Measurements from ENCODE around the gene DNAJC16. TPM values are rescaled to one million over a fixed set of nuclear protein-coding genes. Genes with fewer than 3 reads are reported as not detected.

Gene DNAJC16
- total and polyA plus RNA-seq, 2 of the 13 experiments (the other 11 are each of a cell fraction or from before 2014, with no cell fraction given), result 11.4 to 15.4 TPM

DNA sequence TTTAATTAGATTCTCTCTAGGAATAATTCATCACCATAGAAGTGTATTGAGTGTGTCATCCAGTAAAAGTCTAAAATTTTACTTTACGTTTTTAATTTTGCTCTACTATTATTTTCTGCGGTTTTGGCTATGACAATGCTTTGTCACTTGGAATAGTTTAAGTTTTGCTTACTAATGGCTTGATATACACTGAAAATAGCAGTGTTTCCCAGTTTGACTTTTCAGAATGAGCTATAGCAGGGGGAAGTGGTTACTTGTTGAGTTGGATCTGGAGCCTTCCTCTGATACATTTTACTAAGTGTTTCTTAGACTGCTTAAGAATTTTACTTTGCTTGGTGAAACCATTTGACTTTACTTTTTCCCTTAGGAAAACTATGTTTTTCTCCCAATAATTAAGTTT, 5.0 kb downstream of the DNAJC16 start:
- FAIRE-seq, result no peak
- Histone ChIP-seq H3K4me3 (replicated peaks in 1 of 3; ENCODE audit: insufficient read depth in 1 of 3, low read depth in 2 of 3, low read length in 3 of 3) (no peak overlapping the region), H3K27me3 (ENCODE audit: control insufficient read depth in 1 of 2, insufficient read depth in 2 of 2, low read length in 2 of 2) (no peaks in the 10 kb centered on the region; a peak in 1 of 5 replicates), H3K4me1 (ENCODE audit: insufficient read depth, low read length) (peaks cover 10% of the 10 kb centered on the region), H4K20me1 (ENCODE audit: insufficient read depth, low read length) (peaks cover 4% of the 10 kb centered on the region; the same call in 1 of the 2 replicates), H2AFZ (ENCODE audit: low read length) (no peak overlapping the region), H3K27ac (ENCODE audit: extremely low read length, insufficient read depth, low read length) (no peak overlapping the region), H3K79me2 (ENCODE audit: insufficient read depth, low read length) (peaks cover 17% of the 10 kb centered on the region), H3K9me3 (ENCODE audit: low read length) (no peaks in the 10 kb centered on the region), H3K9ac (ENCODE audit: insufficient read depth, low read depth, low read length) (no peak overlapping the region), H3K4me2 (ENCODE audit: low read depth, low read length) (no peak overlapping the region), H3K36me3 (replicated peaks in 1 of 2; ENCODE audit: control insufficient read depth in 1 of 2, insufficient read depth in 2 of 2, low read length in 2 of 2) (peaks cover 1 to 8% of the 10 kb centered on the region in 2 experiments; a peak in 3 of 5 replicates)
- POLR2A ChIA-PET, result no interaction called here
- no peak for ATAC-seq
- CTCF ChIA-PET (ENCODE audit: low intra/inter-chr PET ratio, low total read pairs), result no interaction called here
- 95% methylated on average over 2 of the region's 2 CpGs for WGBS (ENCODE audit: low lambda C conversion rate)
- in situ Hi-C loops (cut with HindIII; ENCODE audit: extremely low pct_ligation_motif_present, low pct_unique_long_range_greater_than_20kb), result no loop called here
- no TSS peak for BruUV-seq (replicated peaks)
- intact Hi-C loops (cut with micrococcal nuclease; ENCODE audit: unreplicated experiment), result no loop called here
- no peak for DNase-seq (ENCODE audit: low spot score)
- TF ChIP-seq, protein P1, sequence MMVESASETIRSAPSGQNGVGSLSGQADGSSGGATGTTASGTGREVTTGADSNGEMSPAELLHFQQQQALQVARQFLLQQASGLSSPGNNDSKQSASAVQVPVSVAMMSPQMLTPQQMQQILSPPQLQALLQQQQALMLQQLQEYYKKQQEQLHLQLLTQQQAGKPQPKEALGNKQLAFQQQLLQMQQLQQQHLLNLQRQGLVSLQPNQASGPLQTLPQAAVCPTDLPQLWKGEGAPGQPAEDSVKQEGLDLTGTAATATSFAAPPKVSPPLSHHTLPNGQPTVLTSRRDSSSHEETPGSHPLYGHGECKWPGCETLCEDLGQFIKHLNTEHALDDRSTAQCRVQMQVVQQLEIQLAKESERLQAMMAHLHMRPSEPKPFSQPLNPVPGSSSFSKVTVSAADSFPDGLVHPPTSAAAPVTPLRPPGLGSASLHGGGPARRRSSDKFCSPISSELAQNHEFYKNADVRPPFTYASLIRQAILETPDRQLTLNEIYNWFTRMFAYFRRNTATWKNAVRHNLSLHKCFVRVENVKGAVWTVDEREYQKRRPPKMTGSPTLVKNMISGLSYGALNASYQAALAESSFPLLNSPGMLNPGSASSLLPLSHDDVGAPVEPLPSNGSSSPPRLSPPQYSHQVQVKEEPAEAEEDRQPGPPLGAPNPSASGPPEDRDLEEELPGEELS (CRISPR knock-in tag; IDR thresholded peaks at IDR 0.05), result no peak
- TF ChIP-seq, protein P2, sequence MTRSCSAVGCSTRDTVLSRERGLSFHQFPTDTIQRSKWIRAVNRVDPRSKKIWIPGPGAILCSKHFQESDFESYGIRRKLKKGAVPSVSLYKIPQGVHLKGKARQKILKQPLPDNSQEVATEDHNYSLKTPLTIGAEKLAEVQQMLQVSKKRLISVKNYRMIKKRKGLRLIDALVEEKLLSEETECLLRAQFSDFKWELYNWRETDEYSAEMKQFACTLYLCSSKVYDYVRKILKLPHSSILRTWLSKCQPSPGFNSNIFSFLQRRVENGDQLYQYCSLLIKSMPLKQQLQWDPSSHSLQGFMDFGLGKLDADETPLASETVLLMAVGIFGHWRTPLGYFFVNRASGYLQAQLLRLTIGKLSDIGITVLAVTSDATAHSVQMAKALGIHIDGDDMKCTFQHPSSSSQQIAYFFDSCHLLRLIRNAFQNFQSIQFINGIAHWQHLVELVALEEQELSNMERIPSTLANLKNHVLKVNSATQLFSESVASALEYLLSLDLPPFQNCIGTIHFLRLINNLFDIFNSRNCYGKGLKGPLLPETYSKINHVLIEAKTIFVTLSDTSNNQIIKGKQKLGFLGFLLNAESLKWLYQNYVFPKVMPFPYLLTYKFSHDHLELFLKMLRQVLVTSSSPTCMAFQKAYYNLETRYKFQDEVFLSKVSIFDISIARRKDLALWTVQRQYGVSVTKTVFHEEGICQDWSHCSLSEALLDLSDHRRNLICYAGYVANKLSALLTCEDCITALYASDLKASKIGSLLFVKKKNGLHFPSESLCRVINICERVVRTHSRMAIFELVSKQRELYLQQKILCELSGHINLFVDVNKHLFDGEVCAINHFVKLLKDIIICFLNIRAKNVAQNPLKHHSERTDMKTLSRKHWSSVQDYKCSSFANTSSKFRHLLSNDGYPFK (CRISPR knock-in tag; IDR thresholded peaks at IDR 0.05; ENCODE audit: borderline replicate concordance), result no peak
- TF ChIP-seq MXD4 (CRISPR knock-in tag; IDR thresholded peaks at IDR 0.05) (no peak), NCOA5 (CRISPR knock-in tag; IDR thresholded peaks at IDR 0.05) (no peak), YEATS2 (CRISPR knock-in tag; IDR thresholded peaks at IDR 0.05; ENCODE audit: borderline replicate concordance) (no peak), HNRNPH1 (optimal IDR thresholded peaks at IDR 0.05; ENCODE audit: low read depth, low read length) (no peak), BRCA1 (CRISPR knock-in tag; IDR thresholded peaks at IDR 0.05) (no peak), ZNF598 (CRISPR knock-in tag; IDR thresholded peaks at IDR 0.05; ENCODE audit: borderline replicate concordance) (no peak), ZNF552 (CRISPR knock-in tag; IDR thresholded peaks at IDR 0.05; ENCODE audit: borderline replicate concordance) (no peak), ZNF720 (CRISPR knock-in tag; IDR thresholded peaks at IDR 0.05) (no peak), SYNCRIP (IDR thresholded peaks at IDR 0.05; ENCODE audit: insufficient read depth, low read depth, low read length) (no peak)
- TF ChIP-seq, protein P3, sequence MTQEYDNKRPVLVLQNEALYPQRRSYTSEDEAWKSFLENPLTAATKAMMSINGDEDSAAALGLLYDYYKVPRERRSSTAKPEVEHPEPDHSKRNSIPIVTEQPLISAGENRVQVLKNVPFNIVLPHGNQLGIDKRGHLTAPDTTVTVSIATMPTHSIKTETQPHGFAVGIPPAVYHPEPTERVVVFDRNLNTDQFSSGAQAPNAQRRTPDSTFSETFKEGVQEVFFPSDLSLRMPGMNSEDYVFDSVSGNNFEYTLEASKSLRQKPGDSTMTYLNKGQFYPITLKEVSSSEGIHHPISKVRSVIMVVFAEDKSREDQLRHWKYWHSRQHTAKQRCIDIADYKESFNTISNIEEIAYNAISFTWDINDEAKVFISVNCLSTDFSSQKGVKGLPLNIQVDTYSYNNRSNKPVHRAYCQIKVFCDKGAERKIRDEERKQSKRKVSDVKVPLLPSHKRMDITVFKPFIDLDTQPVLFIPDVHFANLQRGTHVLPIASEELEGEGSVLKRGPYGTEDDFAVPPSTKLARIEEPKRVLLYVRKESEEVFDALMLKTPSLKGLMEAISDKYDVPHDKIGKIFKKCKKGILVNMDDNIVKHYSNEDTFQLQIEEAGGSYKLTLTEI (CRISPR knock-in tag; conservative IDR thresholded peaks at IDR 0.05), result no peak
- TF ChIP-seq, protein P4, sequence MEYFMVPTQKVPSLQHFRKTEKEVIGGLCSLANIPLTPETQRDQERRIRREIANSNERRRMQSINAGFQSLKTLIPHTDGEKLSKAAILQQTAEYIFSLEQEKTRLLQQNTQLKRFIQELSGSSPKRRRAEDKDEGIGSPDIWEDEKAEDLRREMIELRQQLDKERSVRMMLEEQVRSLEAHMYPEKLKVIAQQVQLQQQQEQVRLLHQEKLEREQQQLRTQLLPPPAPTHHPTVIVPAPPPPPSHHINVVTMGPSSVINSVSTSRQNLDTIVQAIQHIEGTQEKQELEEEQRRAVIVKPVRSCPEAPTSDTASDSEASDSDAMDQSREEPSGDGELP (IDR thresholded peaks at IDR 0.05; ENCODE audit: borderline replicate concordance, low read depth), result no peak
- TF ChIP-seq, protein P5, sequence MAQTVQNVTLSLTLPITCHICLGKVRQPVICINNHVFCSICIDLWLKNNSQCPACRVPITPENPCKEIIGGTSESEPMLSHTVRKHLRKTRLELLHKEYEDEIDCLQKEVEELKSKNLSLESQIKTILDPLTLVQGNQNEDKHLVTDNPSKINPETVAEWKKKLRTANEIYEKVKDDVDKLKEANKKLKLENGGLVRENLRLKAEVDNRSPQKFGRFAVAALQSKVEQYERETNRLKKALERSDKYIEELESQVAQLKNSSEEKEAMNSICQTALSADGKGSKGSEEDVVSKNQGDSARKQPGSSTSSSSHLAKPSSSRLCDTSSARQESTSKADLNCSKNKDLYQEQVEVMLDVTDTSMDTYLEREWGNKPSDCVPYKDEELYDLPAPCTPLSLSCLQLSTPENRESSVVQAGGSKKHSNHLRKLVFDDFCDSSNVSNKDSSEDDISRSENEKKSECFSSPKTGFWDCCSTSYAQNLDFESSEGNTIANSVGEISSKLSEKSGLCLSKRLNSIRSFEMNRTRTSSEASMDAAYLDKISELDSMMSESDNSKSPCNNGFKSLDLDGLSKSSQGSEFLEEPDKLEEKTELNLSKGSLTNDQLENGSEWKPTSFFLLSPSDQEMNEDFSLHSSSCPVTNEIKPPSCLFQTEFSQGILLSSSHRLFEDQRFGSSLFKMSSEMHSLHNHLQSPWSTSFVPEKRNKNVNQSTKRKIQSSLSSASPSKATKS (CRISPR knock-in tag; IDR thresholded peaks at IDR 0.05), result no peak

Measured in HepG2 (cell line).